Measurements from ENCODE around the gene CDK6.
A peak's percentile ranks its signal among the peaks of the same experiment; 100 is the strongest.

Gene CDK6

GRCh38 chr7:92768501-92769393 is 67.6 kb downstream of the CDK6 start:
- 100% methylated on average over 4 of the region's 5 CpGs for WGBS (ENCODE audit: insufficient coverage)
- CTCF ChIA-PET, result interaction anchor here (0.8 to 5.6 kb wide), 6 partner anchors 11 to 114 kb away, joined by 3 to 51 read pairs (median 4); no protein-coding TSS in a partner anchor
- DNase-seq, result no peak
- no peaks in the 10 kb centered on the region for H3K27me3 ChIP-seq (replicated peaks in 2 of 5; ENCODE audit: control insufficient read depth in 4 of 5, insufficient read depth in 5 of 5, low read length in 4 of 5)
- peaks cover 19 to 56% (median 45%) of the 10 kb centered on the region in 4 experiments for H3K4me1 ChIP-seq (ENCODE audit: control extremely low read depth in 1 of 4, control insufficient read depth in 4 of 4, insufficient read depth in 4 of 4, low read length in 3 of 4)
- POLR2A ChIA-PET, result no interaction called here
- H3K36me3 ChIP-seq (ENCODE audit: control insufficient read depth in 4 of 4, insufficient read depth in 4 of 4, low read length in 3 of 4), result peaks cover 18 to 86% (median 44%) of the 10 kb centered on the region in 4 experiments
- peak overlapping the region in 1 of 2 experiments; percentile 72 for H3K27ac ChIP-seq (ENCODE audit: insufficient read depth in 1 of 2, low read depth in 1 of 2, low read length in 2 of 2, poor library complexity in 1 of 2, severe bottlenecking in 2 of 2)
- H3K4me3 ChIP-seq (ENCODE audit: control insufficient read depth in 1 of 7, extremely low read depth in 1 of 7, insufficient read depth in 4 of 7, low read depth in 2 of 7, low read length in 6 of 7), result no peak overlapping the region
- H3K9me3 ChIP-seq (ENCODE audit: control extremely low read depth in 1 of 5, control insufficient read depth in 4 of 5, insufficient read depth in 2 of 5, low read depth in 1 of 5, low read length in 4 of 5), result no peaks in the 10 kb centered on the region

- H3K9me3 ChIP-seq (ENCODE audit: control extremely low read depth in 1 of 5, control insufficient read depth in 4 of 5, insufficient read depth in 2 of 5, low read depth in 1 of 5, low read length in 4 of 5), result no peaks in the 10 kb centered on the region
- H3K36me3 ChIP-seq (ENCODE audit: control insufficient read depth in 4 of 4, insufficient read depth in 4 of 4, low read length in 3 of 4), result peaks cover 17 to 77% (median 42%) of the 10 kb centered on the region in 4 experiments
- peak overlapping the region in 1 of 7 experiments; percentile 4 for H3K4me3 ChIP-seq (ENCODE audit: control insufficient read depth in 1 of 7, extremely low read depth in 1 of 7, insufficient read depth in 4 of 7, low read depth in 2 of 7, low read length in 6 of 7)
- H3K27ac ChIP-seq (ENCODE audit: insufficient read depth in 1 of 2, low read depth in 1 of 2, low read length in 2 of 2, poor library complexity in 1 of 2, severe bottlenecking in 2 of 2), result peak overlapping the region; percentile 60 to 72
- no peak for DNase-seq
- CTCF ChIA-PET, result interaction anchor here (1.1 to 5.6 kb wide), 10 partner anchors 10 to 147 kb away, joined by 3 to 51 read pairs (median 4); no protein-coding TSS in a partner anchor
- H3K4me1 ChIP-seq (ENCODE audit: control extremely low read depth in 1 of 4, control insufficient read depth in 4 of 4, insufficient read depth in 4 of 4, low read length in 3 of 4), result peaks cover 19 to 63% (median 45%) of the 10 kb centered on the region in 4 experiments
- POLR2A ChIA-PET, result interaction anchor here (0.5 to 3.6 kb wide), 3 partner anchors 8 to 124 kb away, joined by 3 to 14 read pairs (median 4); no protein-coding TSS in a partner anchor
- H3K27me3 ChIP-seq (replicated peaks in 2 of 5; ENCODE audit: control insufficient read depth in 4 of 5, insufficient read depth in 5 of 5, low read length in 4 of 5), result no peaks in the 10 kb centered on the region
These were observed 68.9 kb downstream of the CDK6 start for GRCh38 chr7:92767437-92767836.

- peaks cover 23 to 63% (median 50%) of the 10 kb centered on the region in 4 experiments for H3K4me1 ChIP-seq (ENCODE audit: control extremely low read depth in 1 of 4, control insufficient read depth in 4 of 4, insufficient read depth in 4 of 4, low read length in 3 of 4)
- no peak overlapping the region for H3K4me3 ChIP-seq (ENCODE audit: control insufficient read depth in 1 of 7, extremely low read depth in 1 of 7, insufficient read depth in 4 of 7, low read depth in 2 of 7, low read length in 6 of 7)
- H3K27ac ChIP-seq (ENCODE audit: insufficient read depth in 1 of 2, low read depth in 1 of 2, low read length in 2 of 2, poor library complexity in 1 of 2, severe bottlenecking in 2 of 2), result peak overlapping the region; percentile 60 to 72
- 75% methylated on average over 1 of the region's 3 CpGs for WGBS (ENCODE audit: insufficient coverage)
- H3K36me3 ChIP-seq (ENCODE audit: control insufficient read depth in 4 of 4, insufficient read depth in 4 of 4, low read length in 3 of 4), result peaks cover 17 to 76% (median 39%) of the 10 kb centered on the region in 4 experiments
- ChIA-PET POLR2A (interaction anchor here (1.1 to 3.6 kb wide), 2 partner anchors 11 to 49 kb away, joined by 3 to 14 read pairs; no protein-coding TSS in a partner anchor), CTCF (interaction anchor here (1.0 to 5.6 kb wide), 13 partner anchors 8 to 146 kb away, joined by 3 to 51 read pairs (median 4); no protein-coding TSS in a partner anchor)
- H3K9me3 ChIP-seq (ENCODE audit: control extremely low read depth in 1 of 5, control insufficient read depth in 4 of 5, insufficient read depth in 2 of 5, low read depth in 1 of 5, low read length in 4 of 5), result no peaks in the 10 kb centered on the region
- H3K27me3 ChIP-seq (replicated peaks in 2 of 5; ENCODE audit: control insufficient read depth in 4 of 5, insufficient read depth in 5 of 5, low read length in 4 of 5), result no peaks in the 10 kb centered on the region
- DNase-seq, result peak in 2 of 3 donors; percentile 57 to 74
These were observed 69.8 kb downstream of the CDK6 start for GRCh38 chr7:92766461-92767003.

GRCh38 chr7:92765725-92766124 is 70.6 kb downstream of the CDK6 start:
- Histone ChIP-seq H3K4me3 (ENCODE audit: control insufficient read depth in 1 of 7, extremely low read depth in 1 of 7, insufficient read depth in 4 of 7, low read depth in 2 of 7, low read length in 6 of 7) (no peak overlapping the region), H3K36me3 (ENCODE audit: control insufficient read depth in 4 of 4, insufficient read depth in 4 of 4, low read length in 3 of 4) (peaks cover 19 to 74% (median 40%) of the 10 kb centered on the region in 4 experiments), H3K27me3 (replicated peaks in 2 of 5; ENCODE audit: control insufficient read depth in 4 of 5, insufficient read depth in 5 of 5, low read length in 4 of 5) (no peaks in the 10 kb centered on the region), H3K9me3 (ENCODE audit: control extremely low read depth in 1 of 5, control insufficient read depth in 4 of 5, insufficient read depth in 2 of 5, low read depth in 1 of 5, low read length in 4 of 5) (no peaks in the 10 kb centered on the region), H3K4me1 (ENCODE audit: control extremely low read depth in 1 of 4, control insufficient read depth in 4 of 4, insufficient read depth in 4 of 4, low read length in 3 of 4) (peaks cover 23 to 60% (median 51%) of the 10 kb centered on the region in 4 experiments), H3K27ac (ENCODE audit: insufficient read depth in 1 of 2, low read depth in 1 of 2, low read length in 2 of 2, poor library complexity in 1 of 2, severe bottlenecking in 2 of 2) (peak overlapping the region; percentile 4 to 72)
- WGBS (ENCODE audit: insufficient coverage), result 94% methylated on average over 3 of the region's 3 CpGs
- POLR2A ChIA-PET, result interaction anchor here (1.1 to 3.6 kb wide), 2 partner anchors 11 to 50 kb away, joined by 3 to 14 read pairs; no protein-coding TSS in a partner anchor
- CTCF ChIA-PET, result interaction anchor here (1.0 to 5.6 kb wide), 9 partner anchors 9 to 75 kb away, joined by 3 to 51 read pairs (median 3); no protein-coding TSS in a partner anchor
- no peak for DNase-seq

- Histone ChIP-seq H3K4me1 (ENCODE audit: control extremely low read depth in 1 of 4, control insufficient read depth in 4 of 4, insufficient read depth in 4 of 4, low read length in 3 of 4) (peaks cover 22 to 66% (median 55%) of the 10 kb centered on the region in 4 experiments), H3K36me3 (ENCODE audit: control insufficient read depth in 4 of 4, insufficient read depth in 4 of 4, low read length in 3 of 4) (peaks cover 17 to 68% (median 37%) of the 10 kb centered on the region in 4 experiments), H3K4me3 (ENCODE audit: control insufficient read depth in 1 of 7, extremely low read depth in 1 of 7, insufficient read depth in 4 of 7, low read depth in 2 of 7, low read length in 6 of 7) (no peak overlapping the region), H3K9me3 (ENCODE audit: control extremely low read depth in 1 of 5, control insufficient read depth in 4 of 5, insufficient read depth in 2 of 5, low read depth in 1 of 5, low read length in 4 of 5) (no peaks in the 10 kb centered on the region), H3K27ac (ENCODE audit: insufficient read depth in 1 of 2, low read depth in 1 of 2, low read length in 2 of 2, poor library complexity in 1 of 2, severe bottlenecking in 2 of 2) (peak overlapping the region in 1 of 2 experiments; percentile 37), H3K27me3 (replicated peaks in 2 of 5; ENCODE audit: control insufficient read depth in 4 of 5, insufficient read depth in 5 of 5, low read length in 4 of 5) (no peaks in the 10 kb centered on the region)
- 94% methylated on average over 3 of the region's 4 CpGs for WGBS (ENCODE audit: insufficient coverage)
- POLR2A ChIA-PET, result no interaction called here
- DNase-seq, result peak; percentile 34 to 82 (median 72)
- CTCF ChIA-PET, result interaction anchor here (1.7 kb wide), 1 partner anchor 29 kb away, joined by 4 read pairs; no protein-coding TSS in a partner anchor
These were observed 72.5 kb downstream of the CDK6 start for GRCh38 chr7:92763636-92764423.

- CTCF ChIA-PET, result interaction anchor here (0.7 to 2.4 kb wide), 5 partner anchors 9 to 61 kb away, joined by 3 to 10 read pairs (median 3); no protein-coding TSS in a partner anchor
- WGBS (ENCODE audit: insufficient coverage), result no CpG with 5 or more reads among the region's 3 CpGs
- Histone ChIP-seq H3K4me3 (ENCODE audit: control insufficient read depth in 1 of 7, extremely low read depth in 1 of 7, insufficient read depth in 4 of 7, low read depth in 2 of 7, low read length in 6 of 7) (no peak overlapping the region), H3K4me1 (ENCODE audit: control extremely low read depth in 1 of 4, control insufficient read depth in 4 of 4, insufficient read depth in 4 of 4, low read length in 3 of 4) (peaks cover 21 to 58% (median 51%) of the 10 kb centered on the region in 4 experiments), H3K9me3 (ENCODE audit: control extremely low read depth in 1 of 5, control insufficient read depth in 4 of 5, insufficient read depth in 2 of 5, low read depth in 1 of 5, low read length in 4 of 5) (no peaks in the 10 kb centered on the region), H3K36me3 (ENCODE audit: control insufficient read depth in 4 of 4, insufficient read depth in 4 of 4, low read length in 3 of 4) (peaks cover 15 to 61% (median 37%) of the 10 kb centered on the region in 4 experiments), H3K27ac (ENCODE audit: insufficient read depth in 1 of 2, low read depth in 1 of 2, low read length in 2 of 2, poor library complexity in 1 of 2, severe bottlenecking in 2 of 2) (no peak overlapping the region), H3K27me3 (replicated peaks in 2 of 5; ENCODE audit: control insufficient read depth in 4 of 5, insufficient read depth in 5 of 5, low read length in 4 of 5) (no peaks in the 10 kb centered on the region)
- DNase-seq, result no peak
- POLR2A ChIA-PET, result interaction anchor here (0.7 kb wide), 1 partner anchor 21 kb away, joined by 3 read pairs; no protein-coding TSS in a partner anchor
These were observed 73.5 kb downstream of the CDK6 start for GRCh38 chr7:92762851-92763250.

Measured in common myeloid progenitor, CD34-positive (primary cell).